LHCN-M2 (cell line): ENCODE results near the gene SLITRK1. TPM values are rescaled to one million over a fixed set of nuclear protein-coding genes. Genes with fewer than 3 reads are reported as not detected.

Source experiments
- DNase-seq: peaks from one replicate; pipeline ENCODE4 v3.0.0-alpha.2; 2012; ENCODE audit warnings: low read depth
- total RNA-seq: library from RNA; depleted of rRNA; stranded (reverse); fragments of >200 nt; gene quantifications from 2 replicates; pipeline ENCODE4 v1.2.3, GENCODE V29; 2014

SLITRK1 gene
- total RNA-seq, 1 experiment from 2014 or later: 0.06 TPM

DNA sequence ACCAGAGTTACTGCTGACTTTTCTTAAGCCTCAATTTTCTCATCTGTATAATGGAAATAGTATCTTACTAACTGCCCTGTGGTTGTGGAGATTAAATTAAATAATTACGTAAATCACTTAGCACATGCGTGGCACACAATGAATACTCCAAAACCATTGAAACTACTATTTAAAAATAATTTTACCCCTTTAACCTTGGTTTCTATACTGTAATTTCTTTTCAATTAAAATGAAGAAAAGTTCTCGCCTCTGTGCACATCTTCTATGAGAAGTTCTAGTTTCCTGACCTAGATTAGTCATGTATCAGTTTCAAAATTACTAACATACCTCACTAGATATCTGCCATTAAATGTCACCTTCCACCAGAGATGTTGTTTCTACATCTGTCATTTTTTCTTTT is 5.7 kb downstream of the SLITRK1 start:
- DNase-seq: no peak

DNA sequence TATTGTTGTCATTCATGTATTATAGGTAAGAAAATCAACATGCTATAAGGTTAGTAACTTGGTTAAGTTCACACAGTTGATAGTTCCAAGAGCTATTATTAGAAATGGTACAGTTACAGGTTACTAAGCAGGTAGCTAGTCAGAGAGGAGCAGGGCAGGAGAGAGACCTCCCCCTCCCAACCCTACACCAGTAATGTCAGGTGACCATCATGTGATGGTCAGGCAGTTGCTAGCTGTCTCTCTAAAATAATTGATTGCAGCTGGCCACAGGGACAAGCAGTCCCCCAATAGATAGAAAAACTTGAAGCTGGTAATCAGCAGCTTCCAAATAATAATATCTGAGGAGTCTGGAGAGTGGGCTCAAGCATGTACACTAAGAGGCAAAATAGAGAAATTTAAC is 14.6 kb downstream of the SLITRK1 start:
- no peak for DNase-seq

DNA sequence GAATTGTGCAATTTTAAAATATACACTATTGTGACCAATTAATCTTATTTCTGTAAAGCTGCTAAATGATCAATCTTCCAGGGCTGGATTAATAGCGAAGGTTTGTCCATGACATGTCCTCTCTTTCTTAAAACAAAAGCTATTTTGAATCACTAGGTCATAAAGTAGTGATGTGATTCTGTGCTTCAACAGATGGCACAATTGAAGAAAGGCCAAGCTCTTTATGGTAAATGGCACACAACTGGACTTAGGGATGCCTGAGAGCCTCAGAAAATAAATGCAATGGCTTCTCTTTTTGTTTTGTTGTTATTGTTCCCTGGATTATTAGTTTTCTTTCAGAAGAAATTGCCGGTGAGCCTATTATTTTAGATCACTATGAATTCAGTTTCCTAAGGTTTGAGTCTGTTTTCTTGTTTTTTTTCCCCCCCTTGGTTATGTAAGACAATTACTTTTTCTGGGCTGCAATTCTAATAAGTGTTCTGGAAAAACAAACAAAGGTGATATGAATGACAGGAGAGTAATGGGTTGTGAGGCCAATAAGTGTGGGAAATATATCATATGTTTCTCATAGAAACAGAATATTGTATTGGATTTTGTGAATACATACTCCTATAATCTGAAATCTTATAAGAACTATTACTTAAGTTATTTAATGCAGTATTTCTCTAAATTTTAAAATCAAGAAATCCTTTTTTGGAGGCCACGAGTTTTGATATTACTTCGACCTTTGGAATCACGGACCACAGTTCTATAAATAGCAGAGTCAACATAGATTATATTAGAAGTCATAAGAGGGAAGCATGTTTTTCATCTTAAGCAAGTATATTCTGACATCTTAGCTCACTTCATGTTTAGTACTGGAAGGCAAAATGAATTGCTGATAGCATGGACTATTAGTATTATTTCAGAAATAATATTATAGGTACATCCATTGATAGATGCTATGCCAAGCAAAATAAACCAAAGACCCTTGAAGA is 16.8 kb downstream of the SLITRK1 start:
- no peak for DNase-seq

DNA sequence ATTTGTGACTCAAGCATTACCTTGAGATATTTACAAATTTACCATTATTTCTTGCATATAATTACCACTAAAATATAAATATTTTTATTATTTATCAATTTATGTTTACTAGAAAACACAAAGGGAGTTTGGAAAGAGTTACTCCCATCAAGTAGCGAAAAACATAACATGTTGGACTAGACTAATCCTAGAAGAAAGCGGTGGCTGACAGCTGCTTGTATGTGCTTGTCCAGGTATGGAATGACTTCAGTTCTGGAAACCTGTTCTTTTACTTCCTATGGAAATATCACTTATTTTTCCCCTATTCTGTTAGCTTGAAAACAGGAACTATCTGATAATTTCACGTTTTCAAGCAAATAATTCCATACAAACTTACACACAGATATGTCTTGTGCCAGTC is 28.5 kb downstream of the SLITRK1 start:
- DNase-seq: no peak

DNA sequence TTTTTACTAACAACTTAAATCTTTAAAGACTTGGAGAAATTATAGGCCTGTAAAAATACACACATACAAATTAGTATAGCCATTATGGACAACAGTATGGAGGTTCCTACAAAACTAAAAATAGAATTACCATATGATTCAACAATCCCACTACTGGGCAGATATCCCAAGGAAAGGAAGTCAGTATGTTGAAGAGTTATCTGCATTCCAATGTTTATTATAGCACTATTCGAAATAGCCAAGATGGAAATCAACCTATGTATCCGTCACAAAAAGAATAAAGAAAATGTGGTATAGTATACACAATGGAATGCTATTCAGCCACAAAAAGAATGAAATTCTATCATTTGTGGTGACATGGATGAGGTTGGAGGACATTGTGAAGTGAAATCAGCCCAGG is 37.2 kb downstream of the SLITRK1 start:
- DNase-seq: no peak

DNA sequence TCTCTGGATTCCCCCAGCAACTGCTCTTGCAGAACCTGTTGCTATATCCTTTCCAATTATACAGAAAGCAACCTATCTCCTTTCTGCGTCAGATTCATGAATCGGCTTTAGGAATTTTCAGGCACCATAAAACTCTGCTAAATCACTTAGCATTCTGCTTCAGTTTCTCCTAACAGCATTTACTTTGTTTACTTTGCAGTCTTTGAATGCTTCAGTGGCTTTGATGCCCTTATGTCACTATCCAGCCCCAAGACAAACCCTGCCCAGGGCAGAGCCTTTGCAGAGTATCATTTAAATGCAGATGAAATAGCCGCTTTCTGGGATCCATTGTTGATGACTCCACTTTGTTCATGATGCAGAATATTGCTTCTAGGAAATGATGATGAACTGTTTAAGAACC is 43.1 kb downstream of the SLITRK1 start:
- no peak for DNase-seq

DNA sequence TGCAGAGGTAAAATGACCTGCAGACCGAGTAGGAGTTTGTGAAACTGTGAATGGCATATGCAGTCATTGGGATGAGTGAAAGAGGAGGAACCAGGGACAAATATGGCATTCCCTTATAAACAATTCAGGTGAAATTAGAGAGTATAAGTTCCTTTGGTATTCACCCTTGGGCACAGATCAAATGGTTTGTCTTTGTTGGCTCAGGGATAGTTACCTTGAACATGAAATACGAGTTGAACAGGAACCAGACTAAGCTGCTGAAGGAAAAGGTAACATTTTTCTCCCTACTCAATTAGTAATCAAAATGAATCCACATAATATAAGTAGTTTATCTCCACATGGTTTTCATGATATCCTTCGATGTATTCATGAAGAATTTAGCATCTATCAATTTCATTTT is 50.5 kb downstream of the SLITRK1 start:
- DNase-seq: no peak

DNA sequence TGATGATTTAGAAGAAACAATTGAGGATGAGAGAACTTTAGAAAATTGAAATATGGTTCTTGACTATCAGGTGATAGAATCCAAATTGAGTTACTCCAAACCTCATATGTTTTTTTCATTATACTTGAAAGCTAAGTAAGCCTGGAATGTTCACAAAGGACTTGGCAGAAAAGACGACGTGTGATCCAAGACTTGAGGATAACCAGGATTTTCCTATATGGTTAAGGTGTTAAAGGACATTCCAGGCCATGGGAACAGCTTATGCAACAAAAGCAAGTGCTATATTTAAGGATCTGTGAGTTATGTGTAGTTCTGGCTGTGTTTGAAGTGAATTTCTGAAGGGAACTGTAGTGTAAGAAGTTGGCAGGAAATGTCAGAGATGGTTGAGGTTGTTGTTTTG is 52.5 kb downstream of the SLITRK1 start:
- DNase-seq: no peak

DNA sequence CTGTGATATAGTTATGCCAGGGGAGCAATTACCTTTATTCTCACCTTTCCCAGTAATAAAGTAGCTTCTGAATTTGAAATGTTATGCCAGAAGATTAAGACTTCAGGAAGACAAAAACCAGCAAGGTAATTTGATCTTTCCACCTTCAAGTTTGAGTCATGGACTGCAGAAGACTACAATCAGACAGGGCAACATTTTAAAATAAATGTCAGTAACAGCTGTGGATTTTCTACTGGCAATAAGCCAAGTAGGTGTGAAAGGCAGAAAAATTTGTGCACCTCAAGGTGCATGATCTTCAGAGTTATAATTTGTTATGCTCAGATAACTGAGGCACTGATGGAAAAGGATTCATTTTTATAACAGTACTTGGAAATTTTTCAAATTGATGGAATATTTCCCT is 54.9 kb downstream of the SLITRK1 start:
- DNase-seq: peak; percentile 47
